Measurements from ENCODE around the gene LMNTD2.

DNA sequence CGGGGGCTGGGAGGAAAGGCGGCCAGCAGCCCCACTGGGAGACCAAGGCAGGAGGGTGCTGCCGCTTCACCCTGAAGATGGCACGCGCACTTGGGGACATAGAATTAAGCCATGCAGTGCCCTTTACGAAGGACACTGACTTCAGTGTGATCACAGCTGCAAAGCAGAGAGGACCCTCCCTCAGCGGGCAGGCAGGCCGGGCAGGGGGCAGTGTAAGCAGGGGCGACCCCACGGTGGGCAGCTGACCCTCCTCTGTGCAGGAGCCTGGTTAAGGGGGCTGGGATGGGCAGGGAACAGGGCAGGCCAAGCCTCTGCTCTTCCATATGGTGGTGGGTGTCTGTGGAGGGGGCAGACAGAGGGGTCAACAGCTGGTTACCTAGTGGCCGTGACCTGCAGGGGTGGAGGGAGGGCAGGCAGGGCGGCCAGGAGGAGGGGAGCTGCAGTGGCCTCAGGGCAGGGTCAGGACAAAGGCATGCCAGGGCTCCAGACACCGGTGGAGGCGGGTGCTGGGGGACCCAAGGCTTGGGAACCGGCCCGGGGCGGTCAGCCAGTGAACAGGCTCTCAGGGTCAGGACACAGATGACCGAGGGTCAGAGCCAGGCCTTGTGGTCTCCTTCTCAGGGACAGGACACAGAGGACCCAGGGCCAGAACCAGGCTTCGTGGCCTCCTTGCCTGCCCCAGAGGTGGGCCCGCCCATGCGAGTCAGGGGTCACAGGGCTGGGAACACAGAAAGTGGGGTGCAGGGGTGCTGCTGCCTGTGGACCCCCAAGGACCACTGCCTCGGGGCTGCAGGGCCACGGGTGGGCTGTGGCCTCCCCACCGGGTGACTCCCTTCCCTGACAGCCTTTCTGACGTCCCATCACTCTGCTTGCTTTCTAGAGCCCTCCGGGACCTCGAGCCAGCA, 7.2 kb downstream of the LMNTD2 start:
- TF ChIP-seq CTCF (IDR thresholded peaks at IDR 0.05) (no peak), POLR2A (IDR thresholded peaks at IDR 0.05) (no peak)
